GM13976 (cell line): ENCODE measurements around the gene CYTH3.

Experiments used
- DNase-seq: peaks from one replicate; pipeline ENCODE4 v3.0.0; 2012; ENCODE audit warnings: low spot score
- in situ Hi-C: fragments of 300-500 bp; cut with MboI; formaldehyde crosslinking; loops from one replicate; pipeline ENCODE4 v1.12.0; 2022; ENCODE audit warnings: low sequenced_read_pairs, mixed read lengths, inconsistent platforms; ENCODE audit not compliant: unreplicated experiment
- TF ChIP-seq, protein P1 (sequence below): IDR thresholded peaks from 2 replicates; pipeline ENCODE4 v1.5.1; 2012; ENCODE audit warnings: borderline replicate concordance, mild to moderate bottlenecking; ENCODE audit not compliant: insufficient read depth; ENCODE audit errors: extremely low read depth, missing control alignments, control extremely low read depth

The CYTH3 gene

DNA sequence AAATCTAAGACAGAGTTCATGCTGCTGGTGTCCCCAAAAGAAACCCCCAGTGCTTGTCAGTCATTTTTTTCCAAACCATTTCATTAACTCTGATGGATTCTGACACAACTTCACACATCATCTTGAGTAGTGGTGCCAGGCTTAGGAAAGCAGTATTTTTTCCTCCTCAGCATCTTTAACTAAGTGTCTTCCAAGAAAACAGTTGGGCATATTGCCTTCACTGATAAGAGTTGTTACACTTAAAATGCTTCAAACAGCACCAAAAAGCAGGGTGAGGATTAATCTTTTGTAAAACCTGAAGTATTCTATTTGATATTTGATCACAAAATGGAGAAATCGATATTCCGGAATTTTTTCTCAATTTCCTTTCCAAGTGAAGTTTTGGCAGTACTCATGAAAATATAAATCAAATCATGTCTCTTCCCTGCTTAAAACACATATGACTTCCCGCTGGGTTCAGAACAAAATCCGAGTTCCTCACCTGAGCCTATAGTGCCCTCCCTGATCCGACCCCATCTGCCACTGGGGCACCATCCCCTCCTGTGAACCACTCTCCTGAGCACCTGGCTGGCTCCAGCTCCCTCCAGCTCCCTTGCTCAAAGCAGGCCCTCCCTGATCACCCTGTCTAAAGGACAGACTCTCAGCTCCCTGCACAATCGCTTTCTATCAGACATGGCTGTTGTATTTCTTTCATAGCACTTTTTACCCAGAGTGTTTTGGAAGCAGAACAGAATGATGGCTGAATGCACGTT is 61.6 kb downstream of the CYTH3 start:
- in situ Hi-C loops = no loop called here
- TF ChIP-seq, protein P1, sequence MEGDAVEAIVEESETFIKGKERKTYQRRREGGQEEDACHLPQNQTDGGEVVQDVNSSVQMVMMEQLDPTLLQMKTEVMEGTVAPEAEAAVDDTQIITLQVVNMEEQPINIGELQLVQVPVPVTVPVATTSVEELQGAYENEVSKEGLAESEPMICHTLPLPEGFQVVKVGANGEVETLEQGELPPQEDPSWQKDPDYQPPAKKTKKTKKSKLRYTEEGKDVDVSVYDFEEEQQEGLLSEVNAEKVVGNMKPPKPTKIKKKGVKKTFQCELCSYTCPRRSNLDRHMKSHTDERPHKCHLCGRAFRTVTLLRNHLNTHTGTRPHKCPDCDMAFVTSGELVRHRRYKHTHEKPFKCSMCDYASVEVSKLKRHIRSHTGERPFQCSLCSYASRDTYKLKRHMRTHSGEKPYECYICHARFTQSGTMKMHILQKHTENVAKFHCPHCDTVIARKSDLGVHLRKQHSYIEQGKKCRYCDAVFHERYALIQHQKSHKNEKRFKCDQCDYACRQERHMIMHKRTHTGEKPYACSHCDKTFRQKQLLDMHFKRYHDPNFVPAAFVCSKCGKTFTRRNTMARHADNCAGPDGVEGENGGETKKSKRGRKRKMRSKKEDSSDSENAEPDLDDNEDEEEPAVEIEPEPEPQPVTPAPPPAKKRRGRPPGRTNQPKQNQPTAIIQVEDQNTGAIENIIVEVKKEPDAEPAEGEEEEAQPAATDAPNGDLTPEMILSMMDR = no peak
- DNase-seq = no peak

DNA sequence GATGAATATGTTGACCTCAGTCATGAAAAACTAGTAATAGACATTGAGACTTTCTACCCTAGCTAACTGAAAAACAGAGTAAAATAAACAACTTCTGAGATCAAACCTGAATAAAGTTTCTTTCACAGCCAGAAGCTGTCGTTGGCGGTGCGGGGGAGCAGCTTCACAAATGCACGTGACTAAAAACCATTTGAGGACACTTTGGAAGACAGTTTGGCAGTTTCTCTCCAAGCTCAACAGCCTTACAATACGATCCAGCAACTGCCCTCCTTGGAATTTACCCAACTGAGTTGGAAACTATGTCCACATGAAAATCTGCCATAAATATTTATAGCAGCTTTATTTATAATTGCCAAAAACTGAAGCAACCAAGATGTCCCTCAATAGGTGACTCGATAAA is 63.1 kb downstream of the CYTH3 start:
- in situ Hi-C loops = no loop called here
- no peak for DNase-seq
- TF ChIP-seq, protein P1 = no peak

DNA sequence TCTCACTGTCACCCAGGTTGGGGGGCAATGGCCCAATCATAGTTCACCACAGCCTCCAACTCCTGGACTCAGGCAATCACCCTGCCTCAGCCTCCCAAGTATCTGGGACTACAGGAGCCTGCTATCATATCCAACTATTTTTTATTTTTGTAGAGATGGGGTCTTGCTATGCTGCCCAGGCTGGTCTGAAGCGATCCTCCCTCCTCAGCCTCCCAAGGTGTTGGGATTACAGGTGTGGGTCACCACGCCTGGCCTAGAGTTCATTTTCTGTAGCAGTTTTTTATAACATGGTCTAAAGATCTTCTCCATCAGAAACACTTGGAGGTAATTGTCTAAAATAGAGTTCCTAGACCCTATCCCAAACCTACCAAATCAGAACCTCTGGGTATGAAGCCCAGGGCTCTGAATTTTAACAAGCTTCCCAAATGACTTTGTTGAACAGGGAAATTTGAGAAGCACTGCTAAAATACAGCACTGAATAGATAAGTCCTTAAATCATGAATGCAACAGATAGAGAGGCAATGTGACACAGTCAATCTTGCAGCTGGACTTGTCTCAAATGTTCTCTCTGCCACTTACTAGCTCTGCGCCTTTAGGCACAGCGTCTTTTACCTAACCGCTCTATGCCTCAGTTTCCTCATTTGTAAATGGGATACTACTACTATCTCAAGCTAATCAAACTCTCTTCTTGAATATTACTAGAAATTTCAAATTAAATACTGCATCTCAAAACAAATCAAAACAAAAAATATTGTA is 63.7 kb downstream of the CYTH3 start:
- TF ChIP-seq, protein P1 = no peak
- no peak for DNase-seq
- in situ Hi-C loops = no loop called here

DNA sequence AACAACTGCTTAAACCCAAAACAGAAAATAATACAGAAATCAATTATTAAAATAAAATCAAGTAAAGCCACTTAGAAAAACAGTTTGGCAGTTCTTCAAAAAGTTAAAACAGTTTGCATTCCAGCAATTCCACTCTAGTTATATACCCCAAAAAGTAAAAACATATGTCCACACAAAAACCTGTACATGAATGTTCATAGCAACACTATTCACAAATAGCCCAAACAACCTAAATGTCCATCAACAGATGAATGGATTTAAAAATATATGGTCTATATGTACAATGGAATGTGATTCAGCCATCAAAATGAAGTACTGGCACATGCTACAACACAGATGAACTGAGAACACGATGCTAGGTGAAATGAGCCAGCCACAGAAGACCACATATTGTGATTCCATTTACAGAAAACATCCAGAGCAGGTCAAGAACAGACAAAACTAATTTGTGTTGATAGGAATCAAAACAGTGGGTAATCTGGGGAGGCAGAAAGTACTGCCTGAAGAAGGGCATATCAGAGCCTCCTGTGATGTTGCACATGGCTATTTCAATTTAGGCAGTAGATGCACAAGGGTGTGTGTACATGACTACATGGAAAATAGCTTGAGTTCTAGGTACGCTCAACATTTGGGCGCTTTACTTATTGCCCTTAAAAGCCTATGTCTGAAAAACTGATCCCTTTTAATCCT is 66.3 kb downstream of the CYTH3 start:
- in situ Hi-C loops = no loop called here
- TF ChIP-seq, protein P1 = no peak
- DNase-seq = no peak

DNA sequence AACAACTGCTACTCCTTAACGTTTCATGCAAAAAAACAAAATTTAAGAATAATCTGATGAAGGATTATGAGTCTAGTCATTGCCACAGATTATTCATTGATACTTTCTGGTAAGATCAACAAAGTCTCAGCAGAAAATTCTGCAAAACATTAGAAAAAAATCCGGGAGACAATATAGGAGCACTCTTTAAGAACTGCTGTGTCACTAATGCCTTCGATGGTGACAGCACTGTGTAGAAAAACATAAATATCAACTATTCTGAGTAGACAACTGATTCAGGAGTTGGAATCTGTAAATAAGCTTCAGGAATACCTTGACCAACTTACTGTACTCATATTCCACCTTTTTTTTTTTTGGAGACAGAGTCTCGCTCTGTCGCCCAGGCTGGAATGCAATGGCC is 69.0 kb downstream of the CYTH3 start:
- TF ChIP-seq, protein P1 = no peak
- DNase-seq = no peak
- in situ Hi-C loops = no loop called here

DNA sequence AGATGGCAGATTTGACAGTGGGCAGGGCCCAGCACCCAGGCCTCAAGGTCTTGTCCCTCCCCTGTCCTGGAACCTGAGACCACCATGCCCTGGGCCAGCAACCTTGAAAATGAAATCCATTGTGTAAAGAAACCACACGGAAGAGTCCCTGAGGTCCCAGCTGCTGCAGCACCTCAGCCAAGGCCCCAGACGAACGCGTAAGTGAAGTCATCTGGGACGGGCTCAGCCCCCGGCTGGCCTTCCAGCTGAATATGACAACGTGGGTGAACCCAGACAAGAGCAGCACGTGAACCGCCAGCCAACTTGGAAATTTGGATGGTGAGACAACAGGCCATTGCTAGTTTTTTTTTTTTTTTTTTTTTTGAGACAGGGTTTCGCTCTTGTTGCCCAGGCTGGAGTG is 70.3 kb downstream of the CYTH3 start:
- DNase-seq = no peak
- in situ Hi-C loops = no loop called here
- TF ChIP-seq, protein P1 = no peak
